H1 (cell line): ENCODE results near the gene TMEM92. TPM values are rescaled to one million over a fixed set of nuclear protein-coding genes. Genes with fewer than 3 reads are reported as not detected.

Experiments
- GTF2F1 ChIP-seq: IDR thresholded peaks from 2 replicates; pipeline ENCODE4 v1.6.1; 2012; ENCODE audit warnings: low read depth, low read length, improper control_type of control experiment, borderline replicate concordance
- HDAC2 ChIP-seq, 2 experiments: fragments of 300-600 bp in 1 of 2; sonication (generic) in 1 of 2; IDR thresholded peaks; 2 replicates each; pipeline ENCODE4 v1.6.1; 2011 to 2012; ENCODE audit warnings: low read depth in 2 of 2, low read length in 2 of 2, mild to moderate bottlenecking in 2 of 2, moderate library complexity in 2 of 2, borderline replicate concordance in 1 of 2, inconsistent platforms in 1 of 2
- KDM4A ChIP-seq: IDR thresholded peaks from one replicate; pipeline ENCODE4 v1.7.1; 2012; ENCODE audit warnings: low read depth, mild to moderate bottlenecking, moderate library complexity, low read length, inconsistent platforms; ENCODE audit not compliant: severe bottlenecking
- RAD21 ChIP-seq, 2 experiments: IDR thresholded peaks in 1 of 2; conservative IDR thresholded peaks in 1 of 2; 2 replicates each; pipeline ENCODE4 v1.6.1; 2011; ENCODE audit warnings: low read depth in 2 of 2, low read length in 2 of 2, improper control_type of control experiment in 1 of 2, inconsistent platforms in 1 of 2, mild to moderate bottlenecking in 1 of 2, moderate library complexity in 1 of 2
- RXRA ChIP-seq: IDR thresholded peaks from 2 replicates; pipeline ENCODE4 v1.6.1; 2011; ENCODE audit warnings: low read depth, mild to moderate bottlenecking, low read length, moderate library complexity; ENCODE audit not compliant: insufficient read depth
- SAP30 ChIP-seq: fragments of 300-600 bp; sonication (generic); IDR thresholded peaks from 2 replicates; pipeline ENCODE4 v1.7.1; 2012; ENCODE audit warnings: low read length, moderate library complexity, mild to moderate bottlenecking, inconsistent platforms; ENCODE audit not compliant: insufficient read depth, insufficient replicate concordance
- TAF7 ChIP-seq: optimal IDR thresholded peaks from 2 replicates; pipeline ENCODE3; 2011; ENCODE audit warnings: low read depth, mild to moderate bottlenecking, inconsistent platforms, low read length, moderate library complexity, borderline replicate concordance
- ZNF274 ChIP-seq: IDR thresholded peaks from 2 replicates; pipeline ENCODE4 v1.7.0; 2012; ENCODE audit warnings: low read length, borderline replicate concordance; ENCODE audit errors: extremely low read depth
- polyA plus RNA-seq, 7 experiments: library from polyadenylated mRNA; depleted of rRNA in 3 of 7; stranded (reverse) in 5 of 7; unstranded in 2 of 7; fragments of >200 nt in 5 of 7; fragments of 200-250 nt in 2 of 7; gene quantifications; 1 replicate in 5 of 7; 2 replicates in 1 of 7; 4 replicates in 1 of 7; pipeline versions ENCODE4 v1.2.1 to v1.2.3, GENCODE V29; 2011 to 2013; ENCODE audit warnings: missing spikeins in 2 of 7, mixed read lengths in 2 of 7
- total RNA-seq: library from RNA; stranded (reverse); fragmentation: NEBNext Ultra II Directional; extraction: Animal tissue kit (Norgen Biotek cat#: 25700); gene quantifications from 2 replicates; pipeline ENCODE4 v1.2.1, GENCODE V29; 2021
- TF ChIP-seq, protein P1 (sequence below): fragments of 300-600 bp; sonication (generic); IDR thresholded peaks from 2 replicates; pipeline ENCODE4 v1.7.1; 2012; ENCODE audit warnings: low read length, moderate library complexity, mild to moderate bottlenecking, inconsistent platforms; ENCODE audit not compliant: insufficient replicate concordance

Gene TMEM92
- total and polyA plus RNA-seq, 2 of the 8 experiments (the other 6 are each of a cell fraction or from before 2014, with no cell fraction given), result 11.9 to 24.8 TPM

DNA sequence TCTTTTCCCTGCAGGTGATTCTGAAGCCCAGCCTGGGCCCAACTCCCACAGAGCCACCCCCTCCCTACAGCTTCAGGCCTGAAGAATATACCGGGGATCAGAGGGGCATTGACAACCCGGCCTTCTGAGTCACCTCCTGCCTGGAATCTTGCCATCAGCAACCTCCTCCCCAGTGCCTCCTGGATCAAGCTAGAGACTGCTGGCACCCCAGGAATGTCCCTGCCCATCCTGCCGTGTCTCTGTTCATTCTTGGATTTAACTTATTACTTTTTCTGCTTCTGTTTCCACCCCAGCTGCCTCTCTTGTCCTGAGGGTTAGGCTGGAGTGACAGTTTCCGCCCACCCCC lies 4.9 kb downstream of the TMEM92 start (continued):
- TF ChIP-seq, protein P1, sequence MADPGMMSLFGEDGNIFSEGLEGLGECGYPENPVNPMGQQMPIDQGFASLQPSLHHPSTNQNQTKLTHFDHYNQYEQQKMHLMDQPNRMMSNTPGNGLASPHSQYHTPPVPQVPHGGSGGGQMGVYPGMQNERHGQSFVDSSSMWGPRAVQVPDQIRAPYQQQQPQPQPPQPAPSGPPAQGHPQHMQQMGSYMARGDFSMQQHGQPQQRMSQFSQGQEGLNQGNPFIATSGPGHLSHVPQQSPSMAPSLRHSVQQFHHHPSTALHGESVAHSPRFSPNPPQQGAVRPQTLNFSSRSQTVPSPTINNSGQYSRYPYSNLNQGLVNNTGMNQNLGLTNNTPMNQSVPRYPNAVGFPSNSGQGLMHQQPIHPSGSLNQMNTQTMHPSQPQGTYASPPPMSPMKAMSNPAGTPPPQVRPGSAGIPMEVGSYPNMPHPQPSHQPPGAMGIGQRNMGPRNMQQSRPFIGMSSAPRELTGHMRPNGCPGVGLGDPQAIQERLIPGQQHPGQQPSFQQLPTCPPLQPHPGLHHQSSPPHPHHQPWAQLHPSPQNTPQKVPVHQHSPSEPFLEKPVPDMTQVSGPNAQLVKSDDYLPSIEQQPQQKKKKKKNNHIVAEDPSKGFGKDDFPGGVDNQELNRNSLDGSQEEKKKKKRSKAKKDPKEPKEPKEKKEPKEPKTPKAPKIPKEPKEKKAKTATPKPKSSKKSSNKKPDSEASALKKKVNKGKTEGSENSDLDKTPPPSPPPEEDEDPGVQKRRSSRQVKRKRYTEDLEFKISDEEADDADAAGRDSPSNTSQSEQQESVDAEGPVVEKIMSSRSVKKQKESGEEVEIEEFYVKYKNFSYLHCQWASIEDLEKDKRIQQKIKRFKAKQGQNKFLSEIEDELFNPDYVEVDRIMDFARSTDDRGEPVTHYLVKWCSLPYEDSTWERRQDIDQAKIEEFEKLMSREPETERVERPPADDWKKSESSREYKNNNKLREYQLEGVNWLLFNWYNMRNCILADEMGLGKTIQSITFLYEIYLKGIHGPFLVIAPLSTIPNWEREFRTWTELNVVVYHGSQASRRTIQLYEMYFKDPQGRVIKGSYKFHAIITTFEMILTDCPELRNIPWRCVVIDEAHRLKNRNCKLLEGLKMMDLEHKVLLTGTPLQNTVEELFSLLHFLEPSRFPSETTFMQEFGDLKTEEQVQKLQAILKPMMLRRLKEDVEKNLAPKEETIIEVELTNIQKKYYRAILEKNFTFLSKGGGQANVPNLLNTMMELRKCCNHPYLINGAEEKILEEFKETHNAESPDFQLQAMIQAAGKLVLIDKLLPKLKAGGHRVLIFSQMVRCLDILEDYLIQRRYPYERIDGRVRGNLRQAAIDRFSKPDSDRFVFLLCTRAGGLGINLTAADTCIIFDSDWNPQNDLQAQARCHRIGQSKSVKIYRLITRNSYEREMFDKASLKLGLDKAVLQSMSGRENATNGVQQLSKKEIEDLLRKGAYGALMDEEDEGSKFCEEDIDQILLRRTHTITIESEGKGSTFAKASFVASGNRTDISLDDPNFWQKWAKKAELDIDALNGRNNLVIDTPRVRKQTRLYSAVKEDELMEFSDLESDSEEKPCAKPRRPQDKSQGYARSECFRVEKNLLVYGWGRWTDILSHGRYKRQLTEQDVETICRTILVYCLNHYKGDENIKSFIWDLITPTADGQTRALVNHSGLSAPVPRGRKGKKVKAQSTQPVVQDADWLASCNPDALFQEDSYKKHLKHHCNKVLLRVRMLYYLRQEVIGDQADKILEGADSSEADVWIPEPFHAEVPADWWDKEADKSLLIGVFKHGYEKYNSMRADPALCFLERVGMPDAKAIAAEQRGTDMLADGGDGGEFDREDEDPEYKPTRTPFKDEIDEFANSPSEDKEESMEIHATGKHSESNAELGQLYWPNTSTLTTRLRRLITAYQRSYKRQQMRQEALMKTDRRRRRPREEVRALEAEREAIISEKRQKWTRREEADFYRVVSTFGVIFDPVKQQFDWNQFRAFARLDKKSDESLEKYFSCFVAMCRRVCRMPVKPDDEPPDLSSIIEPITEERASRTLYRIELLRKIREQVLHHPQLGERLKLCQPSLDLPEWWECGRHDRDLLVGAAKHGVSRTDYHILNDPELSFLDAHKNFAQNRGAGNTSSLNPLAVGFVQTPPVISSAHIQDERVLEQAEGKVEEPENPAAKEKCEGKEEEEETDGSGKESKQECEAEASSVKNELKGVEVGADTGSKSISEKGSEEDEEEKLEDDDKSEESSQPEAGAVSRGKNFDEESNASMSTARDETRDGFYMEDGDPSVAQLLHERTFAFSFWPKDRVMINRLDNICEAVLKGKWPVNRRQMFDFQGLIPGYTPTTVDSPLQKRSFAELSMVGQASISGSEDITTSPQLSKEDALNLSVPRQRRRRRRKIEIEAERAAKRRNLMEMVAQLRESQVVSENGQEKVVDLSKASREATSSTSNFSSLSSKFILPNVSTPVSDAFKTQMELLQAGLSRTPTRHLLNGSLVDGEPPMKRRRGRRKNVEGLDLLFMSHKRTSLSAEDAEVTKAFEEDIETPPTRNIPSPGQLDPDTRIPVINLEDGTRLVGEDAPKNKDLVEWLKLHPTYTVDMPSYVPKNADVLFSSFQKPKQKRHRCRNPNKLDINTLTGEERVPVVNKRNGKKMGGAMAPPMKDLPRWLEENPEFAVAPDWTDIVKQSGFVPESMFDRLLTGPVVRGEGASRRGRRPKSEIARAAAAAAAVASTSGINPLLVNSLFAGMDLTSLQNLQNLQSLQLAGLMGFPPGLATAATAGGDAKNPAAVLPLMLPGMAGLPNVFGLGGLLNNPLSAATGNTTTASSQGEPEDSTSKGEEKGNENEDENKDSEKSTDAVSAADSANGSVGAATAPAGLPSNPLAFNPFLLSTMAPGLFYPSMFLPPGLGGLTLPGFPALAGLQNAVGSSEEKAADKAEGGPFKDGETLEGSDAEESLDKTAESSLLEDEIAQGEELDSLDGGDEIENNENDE, result no peak
- TF ChIP-seq SAP30 (no peak), RAD21 (IDR thresholded peaks at IDR 0.05 in 1 of 2, conservative IDR thresholded peaks at IDR 0.05 in 1 of 2; ENCODE audit: low read depth in 2 of 2, low read length in 2 of 2) (no peak), HDAC2 (IDR thresholded peaks at IDR 0.05; ENCODE audit: borderline replicate concordance in 1 of 2, low read depth in 2 of 2, low read length in 2 of 2) (no peak), GTF2F1 (no peak), ZNF274 (no peak), RXRA (no peak), TAF7 (no peak), KDM4A (no peak)
